Fibroblast of pulmonary artery (primary cell): Measurements from ENCODE around the gene SDK2.

ENCODE experiments used
- DNase-seq: peaks from one replicate; pipeline ENCODE4 v3.0.0-alpha.2; 2010; ENCODE audit warnings: low read depth
- H3K4me3 ChIP-seq: replicated peaks from 2 replicates; pipeline ENCODE4 v1.5.1; 2011; ENCODE audit warnings: low read depth, mild to moderate bottlenecking, control low read depth, low read length, moderate library complexity
- CTCF ChIP-seq: IDR thresholded peaks from 2 replicates; pipeline ENCODE4 v1.5.1; 2011; ENCODE audit warnings: mild to moderate bottlenecking, control low read depth, low read length, inconsistent platforms; ENCODE audit errors: missing control alignments

The SDK2 gene

DNA sequence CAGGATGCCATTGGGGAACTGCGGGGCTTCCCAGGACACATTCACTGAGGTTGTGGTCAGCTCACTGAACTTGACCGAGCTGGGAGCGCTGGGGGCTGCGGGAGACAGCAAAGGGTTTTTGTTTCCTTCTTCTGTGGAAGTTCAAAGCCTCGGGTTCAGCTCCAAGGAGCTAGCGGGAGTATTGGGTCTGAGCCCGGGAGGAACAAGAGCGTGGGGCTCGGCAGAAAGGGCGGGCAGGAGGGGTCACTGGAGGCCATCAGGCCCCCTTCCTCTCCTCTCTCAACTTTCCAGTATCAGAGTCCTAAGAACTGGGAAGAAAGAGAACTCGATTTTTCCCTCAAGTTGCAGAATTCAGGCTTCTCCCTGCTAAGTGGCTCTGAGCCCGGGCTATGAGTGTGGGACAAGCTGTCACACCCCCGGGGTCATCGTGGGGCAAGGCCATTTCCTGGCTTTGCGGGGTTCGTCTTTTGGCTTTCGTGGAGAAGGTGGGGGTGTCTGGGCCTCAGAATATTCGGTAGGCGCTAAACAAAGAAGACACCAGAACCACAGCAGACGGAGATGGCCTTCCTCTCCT lies 278.9 kb downstream of the SDK2 start:
- DNase-seq, result no peak
- no peak for TF ChIP-seq CTCF
- H3K4me3 ChIP-seq, result no peak overlapping the region

GRCh38 chr17:73364155-73364522 lies 280.1 kb downstream of the SDK2 start:
- TF ChIP-seq CTCF, result no peak
- no peak for DNase-seq
- no peak overlapping the region for H3K4me3 ChIP-seq

DNA sequence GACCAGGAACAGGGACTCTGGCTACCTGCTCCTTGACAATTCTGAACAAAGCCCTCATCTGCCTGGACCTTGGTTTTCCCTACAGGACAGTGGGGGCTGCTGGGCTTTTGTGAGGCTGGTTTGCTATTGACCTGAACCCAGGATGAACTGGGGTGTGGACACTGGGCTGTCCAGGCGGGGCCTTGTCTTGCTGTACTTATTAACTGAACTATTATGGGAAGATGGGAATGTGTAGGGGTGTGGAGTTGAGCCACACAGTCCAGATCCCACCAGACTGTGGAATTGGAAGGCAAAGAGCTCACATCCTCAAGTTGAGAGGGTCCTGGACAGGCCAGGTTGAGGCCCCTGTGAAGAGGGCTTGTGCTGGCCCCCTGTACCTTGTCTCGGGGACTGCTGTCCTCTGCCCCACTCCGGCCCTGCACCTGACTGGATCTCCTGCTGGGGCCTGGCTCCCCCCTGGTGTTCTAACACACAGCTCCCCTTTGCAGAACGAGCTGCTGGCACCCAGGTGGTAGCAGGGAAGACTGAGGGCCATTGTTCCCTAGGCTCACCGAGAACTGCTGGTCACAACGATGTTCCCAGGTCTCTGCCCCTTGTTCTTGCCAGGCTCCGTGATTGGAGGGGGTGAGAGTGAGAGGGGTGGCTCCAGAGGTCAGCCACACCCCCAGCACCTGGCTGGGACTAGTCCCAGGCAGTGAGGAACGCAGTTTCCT lies 280.6 kb downstream of the SDK2 start:
- TF ChIP-seq CTCF, result no peak

GRCh38 chr17:73362697-73363096 lies 281.5 kb downstream of the SDK2 start:
- TF ChIP-seq CTCF, result no peak
- no peak overlapping the region for H3K4me3 ChIP-seq
- DNase-seq, result no peak

More for the DNA sequence above, 280.6 kb downstream of the SDK2 start:
- H3K4me3 ChIP-seq, result no peak overlapping the region
- no peak for DNase-seq

- H3K4me3 ChIP-seq, result no peak overlapping the region
- no peak for TF ChIP-seq CTCF
- no peak for DNase-seq
Observed at GRCh38 chr17:73360961-73361761, 283.1 kb downstream of the SDK2 start.

DNA sequence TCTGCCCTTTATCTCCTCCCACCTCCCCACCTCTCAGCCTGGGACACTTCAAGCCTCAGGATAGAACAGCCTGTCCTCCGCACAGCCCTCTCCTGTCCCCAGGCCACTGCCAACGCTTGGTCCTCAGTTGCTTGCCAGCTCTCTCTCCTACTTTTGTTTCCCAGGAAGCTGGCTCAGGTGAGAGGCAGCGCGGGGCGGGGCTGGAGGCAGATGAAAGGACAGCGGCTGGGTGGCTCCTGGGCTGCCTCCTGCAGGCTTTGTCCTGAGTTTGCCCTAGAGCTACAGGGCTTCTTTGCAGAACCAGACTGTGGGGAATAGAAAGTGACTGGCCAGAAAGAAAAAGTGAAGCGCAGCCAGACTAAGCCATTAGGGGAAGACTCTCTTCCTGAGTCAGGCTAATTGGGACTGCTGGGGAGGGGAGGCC lies 284.2 kb downstream of the SDK2 start:
- DNase-seq, result no peak
- H3K4me3 ChIP-seq, result no peak overlapping the region
- no peak for TF ChIP-seq CTCF
